PC-9 (cell line): Measurements from ENCODE around the gene NKX6-2.

ENCODE experiments used
- CTCF ChIP-seq: fragments of 200-600 bp; sonication (generic); conservative IDR thresholded peaks from 2 replicates; pipeline ENCODE4 v1.6.1; 2017; ENCODE audit warnings: mixed run types, antibody characterized with exemption, mild to moderate bottlenecking, moderate library complexity
- EZH2 ChIP-seq: fragments of 200-600 bp; sonication (generic); IDR thresholded peaks from 2 replicates; pipeline ENCODE4 v1.8.0; 2017; ENCODE audit warnings: antibody characterized with exemption, low read depth

DNA sequence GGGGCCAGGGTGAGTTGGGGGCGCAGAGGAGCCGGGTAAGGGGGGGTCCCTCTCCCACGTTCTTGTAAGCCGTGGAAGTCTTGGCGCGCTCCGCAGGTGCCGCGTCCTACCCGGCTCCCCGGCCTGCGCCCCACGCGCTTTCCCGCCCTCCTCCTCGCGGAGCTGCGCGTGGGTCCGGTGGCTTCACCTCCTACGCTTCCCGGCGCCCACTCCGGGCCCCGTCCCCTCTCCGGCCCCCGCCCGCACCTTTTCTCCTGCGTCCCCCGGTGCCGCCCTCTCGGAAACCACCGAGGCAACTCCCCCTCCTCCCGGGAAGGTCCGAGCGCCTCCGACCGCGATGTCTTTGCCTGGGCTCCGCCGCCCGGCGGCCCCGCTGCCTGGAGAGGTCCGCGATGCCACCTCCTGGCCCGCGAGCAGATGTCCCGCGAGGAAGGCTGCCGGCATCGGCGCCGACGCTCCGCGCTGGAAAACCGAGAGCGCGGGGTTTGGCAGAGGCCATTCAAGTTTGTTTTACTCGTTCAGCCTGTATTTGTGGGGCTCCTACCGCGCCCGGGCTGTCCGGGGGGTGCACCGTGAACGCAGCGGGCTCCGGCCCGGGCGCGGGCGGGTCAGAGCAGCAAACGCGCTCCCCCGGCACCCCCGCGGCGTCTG, 2.4 kb upstream of the NKX6-2 start:
- no peak for TF ChIP-seq CTCF
- TF ChIP-seq EZH2, result no peak
